ENCODE measurements around the gene BUD23. TPM values are rescaled to one million over a fixed set of nuclear protein-coding genes. Genes with fewer than 3 reads are reported as not detected.
A peak's percentile ranks its signal among the peaks of the same experiment; 100 is the strongest.

BUD23 gene
- total and polyA plus RNA-seq, 9 of the 15 experiments (the other 6 are each of a cell fraction or from before 2014, with no cell fraction given): 79.5 to 270 (median 150) TPM

GRCh38 chr7:73734619-73735527 lies 51.5 kb downstream of the BUD23 start:
- peak; percentile 98 for FAIRE-seq
- H3K9me3 ChIP-seq (replicated peaks; ENCODE audit: control insufficient read depth, insufficient read depth, low read depth, low read length): no peaks in the 10 kb centered on the region
- H3K79me2 ChIP-seq (ENCODE audit: control insufficient read depth, insufficient read depth, low read length): peaks cover 19% of the 10 kb centered on the region
- 47% methylated on average over 15 of the region's 16 CpGs for WGBS (ENCODE audit: insufficient coverage, low coverage, missing lambda C conversion rate)
- H3K27me3 ChIP-seq (ENCODE audit: control insufficient read depth in 2 of 2, insufficient read depth in 2 of 2, low read length in 2 of 2): no peaks in the 10 kb centered on the region; a peak in 1 of 5 replicates
- H2AFZ ChIP-seq (ENCODE audit: low read depth, low read length): no peak overlapping the region
- in situ Hi-C loops (cut with MboI) (loop anchor here (5.0 to 10.0 kb wide), 2 partner anchors 128 to 400 kb away; no protein-coding TSS in a partner anchor), intact Hi-C loops (cut with micrococcal nuclease) (loop anchor here (5.0 to 10.0 kb wide), 2 partner anchors 68 to 400 kb away; partner anchors contain the start of gene VPS37D)
- peak; percentile 80 for ATAC-seq
- H3K9ac ChIP-seq (ENCODE audit: insufficient read depth in 1 of 2, low read depth in 2 of 2, low read length in 2 of 2): peak overlapping the region in 1 of 2 experiments; percentile 56; a peak in 3 of 4 replicates
- POLR2A ChIA-PET: interaction anchor here (0.6 to 1.0 kb wide), 13 partner anchors 33 to 214 kb away, joined by 3 to 5 read pairs (median 3); partner anchors contain the start of genes MLXIPL and TBL2
- BruUV-seq (replicated peaks): no TSS peak
- no peak overlapping the region; the same call in 2 of the 3 replicates for H3K27ac ChIP-seq (ENCODE audit: extremely low read depth, low read depth, low read length)
- no peak overlapping the region for H3K4me2 ChIP-seq (ENCODE audit: insufficient read depth, low read length)
- H3K9me1 ChIP-seq (ENCODE audit: control insufficient read depth, insufficient read depth, low read length): peaks cover 4% of the 10 kb centered on the region
- CTCF ChIA-PET (ENCODE audit: low intra/inter-chr PET ratio): interaction anchor here (0.7 to 2.9 kb wide), 3 partner anchors 122 to 297 kb away, joined by 3 to 7 read pairs (median 6); no protein-coding TSS in a partner anchor
- H3K4me1 ChIP-seq (replicated peaks in 1 of 2; ENCODE audit: control insufficient read depth in 2 of 2, insufficient read depth in 2 of 2, low read length in 2 of 2): peaks cover 5 to 51% of the 10 kb centered on the region in 2 experiments; a peak in 3 of 5 replicates
- no peak overlapping the region for H3K4me3 ChIP-seq
- peak; percentile 76 to 93 (median 81) for DNase-seq (ENCODE audit: extremely low read depth in 1 of 4, low spot score in 3 of 4)
- H4K20me1 ChIP-seq (replicated peaks; ENCODE audit: control insufficient read depth, insufficient read depth, low read length): peaks cover 21% of the 10 kb centered on the region
- H3K36me3 ChIP-seq (ENCODE audit: control insufficient read depth, insufficient read depth, low read length): peaks cover 24% of the 10 kb centered on the region
- TF ChIP-seq, protein P1, sequence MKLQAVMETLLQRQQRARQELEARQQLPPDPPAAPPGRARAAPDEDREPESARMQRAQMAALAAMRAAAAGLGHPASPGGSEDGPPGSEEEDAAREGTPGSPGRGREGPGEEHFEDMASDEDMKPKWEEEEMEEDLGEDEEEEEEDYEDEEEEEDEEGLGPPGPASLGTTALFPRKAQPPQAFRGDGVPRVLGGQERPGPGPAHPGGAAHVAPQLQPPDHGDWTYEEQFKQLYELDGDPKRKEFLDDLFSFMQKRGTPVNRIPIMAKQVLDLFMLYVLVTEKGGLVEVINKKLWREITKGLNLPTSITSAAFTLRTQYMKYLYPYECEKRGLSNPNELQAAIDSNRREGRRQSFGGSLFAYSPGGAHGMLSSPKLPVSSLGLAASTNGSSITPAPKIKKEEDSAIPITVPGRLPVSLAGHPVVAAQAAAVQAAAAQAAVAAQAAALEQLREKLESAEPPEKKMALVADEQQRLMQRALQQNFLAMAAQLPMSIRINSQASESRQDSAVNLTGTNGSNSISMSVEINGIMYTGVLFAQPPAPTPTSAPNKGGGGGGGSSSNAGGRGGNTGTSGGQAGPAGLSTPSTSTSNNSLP (IDR thresholded peaks at IDR 0.05; ENCODE audit: borderline replicate concordance, low read depth, low read length): no peak
- TF ChIP-seq ZNF41 (CRISPR knock-in tag; conservative IDR thresholded peaks at IDR 0.05) (no peak), PTTG1 (tag; IDR thresholded peaks at IDR 0.05; ENCODE audit: low read depth) (no peak), SIX5 (IDR thresholded peaks at IDR 0.05; ENCODE audit: borderline replicate concordance in 1 of 2, insufficient read depth in 1 of 2, low read depth in 1 of 2, low read length in 2 of 2) (no peak)
- TF ChIP-seq, protein P2, sequence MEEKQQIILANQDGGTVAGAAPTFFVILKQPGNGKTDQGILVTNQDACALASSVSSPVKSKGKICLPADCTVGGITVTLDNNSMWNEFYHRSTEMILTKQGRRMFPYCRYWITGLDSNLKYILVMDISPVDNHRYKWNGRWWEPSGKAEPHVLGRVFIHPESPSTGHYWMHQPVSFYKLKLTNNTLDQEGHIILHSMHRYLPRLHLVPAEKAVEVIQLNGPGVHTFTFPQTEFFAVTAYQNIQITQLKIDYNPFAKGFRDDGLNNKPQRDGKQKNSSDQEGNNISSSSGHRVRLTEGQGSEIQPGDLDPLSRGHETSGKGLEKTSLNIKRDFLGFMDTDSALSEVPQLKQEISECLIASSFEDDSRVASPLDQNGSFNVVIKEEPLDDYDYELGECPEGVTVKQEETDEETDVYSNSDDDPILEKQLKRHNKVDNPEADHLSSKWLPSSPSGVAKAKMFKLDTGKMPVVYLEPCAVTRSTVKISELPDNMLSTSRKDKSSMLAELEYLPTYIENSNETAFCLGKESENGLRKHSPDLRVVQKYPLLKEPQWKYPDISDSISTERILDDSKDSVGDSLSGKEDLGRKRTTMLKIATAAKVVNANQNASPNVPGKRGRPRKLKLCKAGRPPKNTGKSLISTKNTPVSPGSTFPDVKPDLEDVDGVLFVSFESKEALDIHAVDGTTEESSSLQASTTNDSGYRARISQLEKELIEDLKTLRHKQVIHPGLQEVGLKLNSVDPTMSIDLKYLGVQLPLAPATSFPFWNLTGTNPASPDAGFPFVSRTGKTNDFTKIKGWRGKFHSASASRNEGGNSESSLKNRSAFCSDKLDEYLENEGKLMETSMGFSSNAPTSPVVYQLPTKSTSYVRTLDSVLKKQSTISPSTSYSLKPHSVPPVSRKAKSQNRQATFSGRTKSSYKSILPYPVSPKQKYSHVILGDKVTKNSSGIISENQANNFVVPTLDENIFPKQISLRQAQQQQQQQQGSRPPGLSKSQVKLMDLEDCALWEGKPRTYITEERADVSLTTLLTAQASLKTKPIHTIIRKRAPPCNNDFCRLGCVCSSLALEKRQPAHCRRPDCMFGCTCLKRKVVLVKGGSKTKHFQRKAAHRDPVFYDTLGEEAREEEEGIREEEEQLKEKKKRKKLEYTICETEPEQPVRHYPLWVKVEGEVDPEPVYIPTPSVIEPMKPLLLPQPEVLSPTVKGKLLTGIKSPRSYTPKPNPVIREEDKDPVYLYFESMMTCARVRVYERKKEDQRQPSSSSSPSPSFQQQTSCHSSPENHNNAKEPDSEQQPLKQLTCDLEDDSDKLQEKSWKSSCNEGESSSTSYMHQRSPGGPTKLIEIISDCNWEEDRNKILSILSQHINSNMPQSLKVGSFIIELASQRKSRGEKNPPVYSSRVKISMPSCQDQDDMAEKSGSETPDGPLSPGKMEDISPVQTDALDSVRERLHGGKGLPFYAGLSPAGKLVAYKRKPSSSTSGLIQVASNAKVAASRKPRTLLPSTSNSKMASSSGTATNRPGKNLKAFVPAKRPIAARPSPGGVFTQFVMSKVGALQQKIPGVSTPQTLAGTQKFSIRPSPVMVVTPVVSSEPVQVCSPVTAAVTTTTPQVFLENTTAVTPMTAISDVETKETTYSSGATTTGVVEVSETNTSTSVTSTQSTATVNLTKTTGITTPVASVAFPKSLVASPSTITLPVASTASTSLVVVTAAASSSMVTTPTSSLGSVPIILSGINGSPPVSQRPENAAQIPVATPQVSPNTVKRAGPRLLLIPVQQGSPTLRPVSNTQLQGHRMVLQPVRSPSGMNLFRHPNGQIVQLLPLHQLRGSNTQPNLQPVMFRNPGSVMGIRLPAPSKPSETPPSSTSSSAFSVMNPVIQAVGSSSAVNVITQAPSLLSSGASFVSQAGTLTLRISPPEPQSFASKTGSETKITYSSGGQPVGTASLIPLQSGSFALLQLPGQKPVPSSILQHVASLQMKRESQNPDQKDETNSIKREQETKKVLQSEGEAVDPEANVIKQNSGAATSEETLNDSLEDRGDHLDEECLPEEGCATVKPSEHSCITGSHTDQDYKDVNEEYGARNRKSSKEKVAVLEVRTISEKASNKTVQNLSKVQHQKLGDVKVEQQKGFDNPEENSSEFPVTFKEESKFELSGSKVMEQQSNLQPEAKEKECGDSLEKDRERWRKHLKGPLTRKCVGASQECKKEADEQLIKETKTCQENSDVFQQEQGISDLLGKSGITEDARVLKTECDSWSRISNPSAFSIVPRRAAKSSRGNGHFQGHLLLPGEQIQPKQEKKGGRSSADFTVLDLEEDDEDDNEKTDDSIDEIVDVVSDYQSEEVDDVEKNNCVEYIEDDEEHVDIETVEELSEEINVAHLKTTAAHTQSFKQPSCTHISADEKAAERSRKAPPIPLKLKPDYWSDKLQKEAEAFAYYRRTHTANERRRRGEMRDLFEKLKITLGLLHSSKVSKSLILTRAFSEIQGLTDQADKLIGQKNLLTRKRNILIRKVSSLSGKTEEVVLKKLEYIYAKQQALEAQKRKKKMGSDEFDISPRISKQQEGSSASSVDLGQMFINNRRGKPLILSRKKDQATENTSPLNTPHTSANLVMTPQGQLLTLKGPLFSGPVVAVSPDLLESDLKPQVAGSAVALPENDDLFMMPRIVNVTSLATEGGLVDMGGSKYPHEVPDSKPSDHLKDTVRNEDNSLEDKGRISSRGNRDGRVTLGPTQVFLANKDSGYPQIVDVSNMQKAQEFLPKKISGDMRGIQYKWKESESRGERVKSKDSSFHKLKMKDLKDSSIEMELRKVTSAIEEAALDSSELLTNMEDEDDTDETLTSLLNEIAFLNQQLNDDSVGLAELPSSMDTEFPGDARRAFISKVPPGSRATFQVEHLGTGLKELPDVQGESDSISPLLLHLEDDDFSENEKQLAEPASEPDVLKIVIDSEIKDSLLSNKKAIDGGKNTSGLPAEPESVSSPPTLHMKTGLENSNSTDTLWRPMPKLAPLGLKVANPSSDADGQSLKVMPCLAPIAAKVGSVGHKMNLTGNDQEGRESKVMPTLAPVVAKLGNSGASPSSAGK (IDR thresholded peaks at IDR 0.05): no peak
